Stimulated activated CD8-positive, alpha-beta memory T cell treated with anti-CD3 and anti-CD28 coated beads, Interleukin-15, amount 100 ng/mL, for 1 hour (primary cell): ENCODE results near the gene SMIM35.
"Not testable (repeated sequence)": the region's sequence is repeated elsewhere in the genome, so short reads cannot be mapped to it uniquely, and the experiment has no call there.

Experiments used
- DNase-seq: peaks from one replicate; pipeline ENCODE4 v3.0.0-alpha.2; 2020; ENCODE audit warnings: low read depth

The SMIM35 gene

DNA sequence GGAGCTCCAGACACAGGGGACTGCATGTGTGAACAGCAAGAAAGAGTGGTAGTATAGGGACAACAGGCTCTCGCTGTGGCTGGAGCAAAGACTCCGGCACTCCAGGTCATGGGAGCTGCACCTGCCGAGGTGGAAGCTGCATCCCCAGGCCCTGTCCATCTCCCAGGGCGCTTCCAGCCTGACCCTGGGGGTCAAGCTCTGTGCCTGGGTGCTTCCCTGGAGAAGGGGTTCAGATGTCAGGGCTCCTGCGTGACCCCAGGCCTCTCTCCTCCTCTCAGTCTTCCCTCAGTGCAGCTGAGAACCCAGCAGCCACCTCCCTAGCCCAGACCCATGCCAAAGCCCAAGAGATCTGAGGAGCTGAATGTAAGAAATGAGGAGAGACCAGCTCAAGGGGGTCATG, 6.5 kb downstream of the SMIM35 start:
- no peak for DNase-seq

DNA sequence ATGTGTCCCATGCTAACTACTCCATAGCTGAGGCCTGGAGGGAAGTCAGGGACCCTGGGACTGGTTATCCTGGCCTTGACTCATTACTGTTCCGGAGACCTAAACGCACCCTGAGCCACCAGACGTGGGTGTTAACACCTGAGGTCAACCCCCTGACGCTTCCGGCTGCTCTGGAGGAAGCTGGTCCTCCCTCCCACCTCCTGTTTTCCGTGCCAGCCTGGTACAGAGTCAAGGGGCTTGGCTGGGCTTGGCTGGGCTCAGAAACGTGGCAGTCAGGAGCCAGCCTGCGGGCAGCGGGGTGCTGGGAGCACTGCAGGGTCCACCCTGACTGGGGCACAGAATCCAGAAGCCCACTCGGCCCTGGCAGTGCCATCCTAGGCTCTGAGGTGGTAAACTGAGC, 7.3 kb downstream of the SMIM35 start:
- DNase-seq, result no peak

- no peak for DNase-seq
Measured at GRCh38 chr11:118078911-118079411, 7.8 kb downstream of the SMIM35 start.

- no peak for DNase-seq
Measured at GRCh38 chr11:118076754-118077281, 9.9 kb downstream of the SMIM35 start, which contains the start of gene TMPRSS4. TSS of gene TMPRSS4 (plus strand) at chr11:118077078. CDS start at chr11:118077303, 225 bp downstream.

- no peak for DNase-seq
Measured at GRCh38 chr11:118074785-118075184, 12.0 kb downstream of the SMIM35 start.

DNA sequence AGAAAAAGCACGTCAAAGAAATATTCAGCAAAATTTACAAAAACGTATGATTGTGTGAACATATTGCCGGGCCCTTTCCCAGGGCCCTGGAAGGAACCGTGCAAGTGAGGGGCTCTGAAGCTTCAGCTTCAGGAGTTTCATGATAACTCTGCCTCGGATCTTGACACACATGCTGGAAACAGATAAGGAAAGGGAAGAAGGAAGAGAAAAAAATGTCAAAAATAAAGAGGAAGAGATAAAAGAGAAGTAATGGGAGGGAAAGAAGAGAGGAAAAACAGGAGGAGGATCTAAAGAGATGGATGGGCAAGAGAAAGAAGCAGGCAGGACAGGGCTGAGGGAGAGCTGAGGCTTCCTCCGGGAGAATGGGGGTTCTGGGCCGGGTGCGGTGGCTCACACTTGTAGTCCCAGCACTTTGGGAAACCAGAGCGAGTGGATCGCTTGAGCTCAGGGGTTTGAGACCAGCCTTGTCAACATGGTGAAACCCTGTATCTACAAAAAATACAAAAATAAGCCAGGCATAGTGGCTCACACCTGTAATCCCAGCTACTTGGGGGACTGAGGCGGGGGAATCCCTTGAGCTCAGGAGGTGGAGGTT, 12.6 kb downstream of the SMIM35 start:
- no peak for DNase-seq

- no peak for DNase-seq
Measured at GRCh38 chr11:118073554-118073953, 13.2 kb downstream of the SMIM35 start.

- DNase-seq, result no peak
Measured at GRCh38 chr11:118071416-118072030, 15.2 kb downstream of the SMIM35 start.

DNA sequence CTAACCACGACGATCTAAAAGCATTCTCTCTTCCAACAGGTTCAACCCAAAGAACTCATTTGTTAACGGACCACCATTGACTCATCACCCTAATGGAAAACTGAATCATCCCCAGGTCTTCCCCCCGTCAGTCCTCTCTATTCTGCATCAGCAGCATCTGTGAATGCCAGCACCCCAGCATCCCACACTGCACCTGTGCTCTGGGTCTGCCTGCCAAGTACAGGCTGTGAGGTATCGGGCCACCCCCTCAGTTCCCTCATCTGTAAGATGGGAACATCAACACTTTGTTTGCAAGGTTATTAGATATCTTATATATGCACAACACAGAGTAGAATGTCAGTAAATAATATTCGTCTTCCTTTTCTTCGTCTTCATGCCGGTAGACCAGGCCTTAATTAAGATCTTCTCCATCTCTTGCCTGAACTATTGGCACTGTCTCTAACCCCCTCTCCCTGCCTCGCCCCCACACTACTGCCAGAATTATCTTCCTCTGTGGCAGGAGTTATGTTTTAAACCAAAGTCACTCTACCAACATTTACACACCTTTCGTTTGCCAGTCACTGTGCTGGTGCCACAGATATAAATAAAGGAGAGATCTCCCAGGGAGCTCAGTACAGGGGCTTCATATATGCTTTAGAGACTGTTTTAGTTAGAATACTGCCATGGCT, 17.7 kb downstream of the SMIM35 start:
- no peak for DNase-seq

DNA sequence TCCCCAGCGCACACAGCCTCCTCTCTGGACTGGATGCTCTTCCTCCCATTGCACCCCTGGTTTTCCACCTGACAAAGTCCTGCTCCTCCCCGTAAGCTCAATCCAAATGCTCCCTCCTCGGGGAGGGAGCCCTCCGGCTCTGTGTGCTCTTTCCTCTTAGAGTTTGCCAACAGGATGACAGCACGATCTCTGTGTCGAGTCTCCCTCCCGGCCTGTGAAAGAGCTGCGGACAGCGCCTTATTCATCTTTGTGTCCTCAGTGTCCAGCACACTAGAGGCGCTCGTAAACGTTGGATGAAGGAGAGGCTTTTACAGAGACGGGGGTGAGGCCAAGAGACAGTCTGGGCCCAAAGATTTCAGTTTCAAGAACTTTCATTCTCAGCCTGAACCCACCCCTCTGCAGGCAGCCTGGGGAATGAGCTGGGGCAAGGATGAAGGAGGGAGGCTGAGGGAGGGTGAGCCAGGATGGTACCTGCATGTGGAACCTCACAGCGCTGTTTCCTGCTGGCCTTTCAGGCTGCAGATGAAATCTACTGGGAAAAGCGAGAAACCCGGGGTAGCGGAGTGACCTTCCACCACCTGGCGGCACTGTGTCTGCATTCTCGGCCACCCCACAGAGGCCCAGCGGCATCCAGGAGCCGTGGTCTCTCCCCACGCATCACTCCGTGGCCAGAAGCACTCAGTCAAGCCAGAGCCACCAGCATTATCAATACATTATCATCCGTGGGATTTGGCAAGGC, 18.4 kb downstream of the SMIM35 start:
- no peak for DNase-seq

DNA sequence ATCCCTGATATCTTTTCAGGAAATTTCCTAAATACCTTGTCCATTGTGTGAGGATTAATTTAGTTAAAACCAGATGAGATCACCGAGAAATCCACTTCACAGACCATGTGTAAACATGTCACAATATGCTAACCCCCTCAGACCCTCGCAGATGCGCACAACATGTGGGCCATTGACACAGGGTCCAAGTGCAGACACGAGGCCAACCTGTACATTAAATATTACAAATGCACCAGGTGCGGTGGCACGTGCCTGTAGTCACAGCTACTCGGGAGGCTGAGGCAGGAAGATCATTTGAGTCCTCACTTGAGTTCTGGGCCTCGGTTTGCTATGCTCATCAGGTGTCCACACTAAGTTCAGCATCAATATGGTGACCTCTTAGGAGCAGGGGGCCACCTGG, 19.8 kb downstream of the SMIM35 start:
- DNase-seq, result no peak

- no peak for DNase-seq
Measured at GRCh38 chr11:118065384-118065783, 21.4 kb downstream of the SMIM35 start.

DNA sequence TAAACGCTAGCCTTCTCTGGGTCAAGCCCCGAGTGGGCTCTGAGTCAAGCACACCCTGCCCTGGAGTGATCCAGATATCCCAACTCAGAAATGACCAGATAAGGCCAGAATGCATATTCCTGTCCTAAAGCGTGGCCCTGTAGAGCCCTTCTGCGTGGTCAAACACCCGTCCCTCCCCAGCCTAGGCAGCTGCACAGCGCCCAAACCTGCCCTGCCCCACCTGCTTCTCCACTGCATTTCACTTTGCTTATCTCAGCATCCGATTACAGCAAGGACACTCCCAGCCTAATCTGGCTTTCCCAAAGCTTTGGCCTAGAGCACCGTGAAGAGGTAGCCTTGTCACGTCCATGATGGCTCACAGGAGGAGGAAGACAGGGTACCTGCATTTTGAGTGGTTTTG, 21.8 kb downstream of the SMIM35 start:
- DNase-seq, result no peak

DNA sequence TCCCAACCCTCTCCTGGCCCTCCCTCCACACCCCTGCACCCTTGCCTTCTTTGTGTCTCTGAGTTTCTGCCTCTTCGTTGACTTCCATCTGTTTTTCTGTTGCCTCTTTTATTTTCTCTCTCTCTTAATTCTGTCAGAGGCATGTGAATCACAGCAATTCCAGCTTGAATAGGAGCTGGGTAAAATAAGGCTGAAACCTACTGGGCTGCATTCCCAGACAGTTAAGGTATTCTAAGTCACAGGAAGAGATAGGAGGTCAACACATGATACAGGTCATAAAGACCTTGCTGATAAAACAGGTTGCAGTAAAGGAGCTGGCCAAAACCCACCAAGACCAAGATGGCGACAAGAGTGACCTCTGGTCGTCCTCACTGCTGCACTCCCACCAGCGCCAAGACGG, 24.1 kb downstream of the SMIM35 start:
- DNase-seq, result not testable (repeated sequence)

GRCh38 chr11:118062181-118062580, 24.6 kb downstream of the SMIM35 start:
- DNase-seq, result not testable (repeated sequence)

DNA sequence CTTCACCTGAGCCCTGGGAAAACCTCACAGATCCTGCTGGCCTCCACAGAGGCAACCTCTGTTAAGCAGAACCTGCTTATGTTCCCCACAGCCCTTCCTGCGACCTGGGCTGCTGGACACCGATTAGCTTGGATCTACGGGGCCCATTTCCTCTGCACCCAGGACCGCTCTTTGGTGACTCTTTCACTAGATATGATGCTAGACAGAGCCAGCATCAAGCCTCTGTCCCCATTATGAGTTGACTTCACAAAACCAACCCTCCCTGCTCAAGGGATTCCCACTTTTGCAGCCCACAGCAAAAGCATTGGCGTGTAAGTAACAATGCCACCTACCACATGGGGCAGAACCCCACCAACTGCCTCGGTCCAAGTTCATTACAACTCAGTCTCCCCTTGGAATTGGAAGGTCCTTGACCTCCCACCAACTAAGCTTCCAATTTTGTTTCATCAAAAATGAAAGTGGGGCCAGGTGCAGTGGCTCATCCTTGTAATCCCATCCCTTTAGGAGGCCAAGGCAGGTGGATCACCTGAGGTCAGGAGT, 25.1 kb downstream of the SMIM35 start:
- no peak for DNase-seq

DNA sequence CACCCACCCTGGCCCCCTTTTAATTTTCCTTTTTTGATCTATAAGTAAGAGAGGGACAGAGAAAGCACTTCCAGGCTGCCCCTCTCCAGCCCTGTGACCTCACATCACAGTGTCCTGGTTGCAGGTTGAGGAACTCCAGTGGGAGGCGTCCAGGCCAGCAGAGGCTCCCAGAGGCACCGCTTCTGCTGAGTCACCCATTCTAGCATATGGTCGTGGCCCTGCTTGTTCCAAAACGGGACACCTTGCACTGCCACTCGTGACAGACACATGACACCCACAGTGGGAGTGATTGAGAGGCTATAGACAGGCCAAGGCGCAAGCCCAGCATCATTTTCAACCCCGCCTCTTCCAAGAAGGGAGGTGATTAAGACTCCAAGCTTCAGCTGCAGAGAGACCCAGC, 25.9 kb downstream of the SMIM35 start:
- DNase-seq, result no peak

GRCh38 chr11:118060081-118060661, 26.6 kb downstream of the SMIM35 start:
- DNase-seq, result no peak

GRCh38 chr11:118059246-118059940, 27.4 kb downstream of the SMIM35 start:
- no peak for DNase-seq

GRCh38 chr11:118058311-118059245, 28.2 kb downstream of the SMIM35 start:
- DNase-seq, result no peak
